GM06990 (cell line): ENCODE data around the gene DERA.
A peak's percentile ranks its signal among the peaks of the same experiment; 100 is the strongest.
"Not testable (repeated sequence)": the region's sequence is repeated elsewhere in the genome, so short reads cannot be mapped to it uniquely, and the experiment has no call there.

ENCODE experiments used
- DNase-seq: peaks from one replicate; pipeline ENCODE4 v3.0.0-alpha.2; 2011; ENCODE audit not compliant: insufficient read length; ENCODE audit errors: extremely low read depth
- H3K27me3 ChIP-seq: replicated peaks from 2 replicates; pipeline ENCODE4 v1.6.0; 2011; ENCODE audit warnings: low read length; ENCODE audit not compliant: control insufficient read depth, insufficient read depth
- H3K36me3 ChIP-seq: 2 replicates; pipeline ENCODE4 v1.5.1; 2011; ENCODE audit warnings: low read length; ENCODE audit not compliant: control insufficient read depth, insufficient read depth
- H3K4me3 ChIP-seq: replicated peaks from 2 replicates; pipeline ENCODE4 v1.5.1; 2011; ENCODE audit warnings: low read depth, mild to moderate bottlenecking, control low read depth, low read length
- CTCF ChIP-seq: IDR thresholded peaks from 2 replicates; pipeline ENCODE4 v1.5.1; 2011; ENCODE audit warnings: low read length, control low read depth, mild to moderate bottlenecking, inconsistent platforms; ENCODE audit not compliant: insufficient read depth, poor library complexity, severe bottlenecking

Gene DERA

GRCh38 chr12:15910468-15910863 lies 666 bp upstream of the DERA start:
- H3K27me3 ChIP-seq = no peaks in the 10 kb centered on the region
- no peak for TF ChIP-seq CTCF
- H3K4me3 ChIP-seq = peak overlapping the region; percentile 89; the same call in 1 of the 2 replicates
- no peak for DNase-seq
- no peaks in the 10 kb centered on the region; the same call in none of the 2 replicates for H3K36me3 ChIP-seq

- DNase-seq, H3K36me3 ChIP-seq: not testable (repeated sequence)
- H3K4me3 ChIP-seq = peak overlapping the region; percentile 89
These were observed 799 bp downstream of the DERA start for GRCh38 chr12:15911931-15912330.

GRCh38 chr12:15914131-15914530 lies 3.0 kb downstream of the DERA start:
- DNase-seq, H3K4me3 ChIP-seq, H3K27me3 ChIP-seq, H3K36me3 ChIP-seq: not testable (repeated sequence)

More at GRCh38 chr12:15911931-15912330, 799 bp downstream of the DERA start:
- H3K27me3 ChIP-seq = not testable (repeated sequence)

GRCh38 chr12:15918066-15918465 lies 6.9 kb downstream of the DERA start:
- H3K36me3 ChIP-seq = no peaks in the 10 kb centered on the region; the same call in 1 of the 2 replicates
- no peak for DNase-seq
- H3K4me3 ChIP-seq = no peak overlapping the region
- TF ChIP-seq CTCF = no peak
- no peaks in the 10 kb centered on the region for H3K27me3 ChIP-seq

GRCh38 chr12:15919418-15919817 lies 8.3 kb downstream of the DERA start:
- no peaks in the 10 kb centered on the region for H3K27me3 ChIP-seq
- TF ChIP-seq CTCF = no peak

GRCh38 chr12:15924956-15925355 lies 13.8 kb downstream of the DERA start:
- no peak for DNase-seq
- no peaks in the 10 kb centered on the region for H3K27me3 ChIP-seq
- no peak for TF ChIP-seq CTCF
- H3K4me3 ChIP-seq = no peak overlapping the region
- H3K36me3 ChIP-seq = no peaks in the 10 kb centered on the region

More at GRCh38 chr12:15919418-15919817, 8.3 kb downstream of the DERA start:
- no peak for DNase-seq
- H3K4me3 ChIP-seq = no peak overlapping the region
- H3K36me3 ChIP-seq = no peaks in the 10 kb centered on the region; the same call in 1 of the 2 replicates

- Histone ChIP-seq H3K4me3 (no peak overlapping the region), H3K36me3 (no peaks in the 10 kb centered on the region), H3K27me3 (no peaks in the 10 kb centered on the region)
- no peak for DNase-seq
- TF ChIP-seq CTCF = no peak
These were observed 17.2 kb downstream of the DERA start for GRCh38 chr12:15928346-15928745.
